Endothelial cell of umbilical vein (primary cell): ENCODE measurements around the gene TICRR.

ENCODE experiments used
- EZH2 ChIP-seq: IDR thresholded peaks from 2 replicates; pipeline ENCODE4 v1.6.1; 2012; ENCODE audit warnings: borderline replicate concordance, low read depth, mild to moderate bottlenecking, moderate library complexity, low read length, inconsistent platforms; ENCODE audit not compliant: severe bottlenecking
- POLR2AphosphoS5 ChIP-seq: IDR thresholded peaks from 2 replicates; pipeline ENCODE4 v1.6.1; 2012; ENCODE audit warnings: low read depth, mild to moderate bottlenecking, control low read depth, low read length, moderate library complexity; ENCODE audit not compliant: insufficient read depth

DNA sequence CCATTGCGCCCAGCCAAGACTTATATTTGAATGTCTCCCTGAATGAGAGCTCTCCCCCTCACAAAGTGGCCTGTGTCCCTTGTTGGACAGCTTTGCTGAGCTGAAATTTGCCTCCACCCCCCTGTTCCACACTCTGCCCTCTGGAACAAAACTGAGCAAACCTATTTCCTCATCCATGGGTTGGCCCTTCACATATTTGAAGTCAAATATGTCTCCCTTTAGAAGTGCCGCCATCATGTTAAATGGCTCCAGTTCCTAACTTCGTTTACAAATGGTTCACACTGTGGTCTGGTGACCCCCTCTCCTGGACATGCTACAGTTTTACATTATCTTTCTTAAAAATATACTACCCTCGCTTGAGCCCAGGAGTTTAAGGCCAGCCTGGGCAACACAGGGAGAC, 99.3 kb downstream of the TICRR start:
- TF ChIP-seq EZH2 (no peak), POLR2AphosphoS5 (no peak)
